ENCODE results near the gene DOCK7. TPM values are rescaled to one million over a fixed set of nuclear protein-coding genes. Genes with fewer than 3 reads are reported as not detected.

DOCK7 gene
- total RNA-seq, 1 donor from 2014 or later: 40.6 TPM

- TF ChIP-seq, protein P1, sequence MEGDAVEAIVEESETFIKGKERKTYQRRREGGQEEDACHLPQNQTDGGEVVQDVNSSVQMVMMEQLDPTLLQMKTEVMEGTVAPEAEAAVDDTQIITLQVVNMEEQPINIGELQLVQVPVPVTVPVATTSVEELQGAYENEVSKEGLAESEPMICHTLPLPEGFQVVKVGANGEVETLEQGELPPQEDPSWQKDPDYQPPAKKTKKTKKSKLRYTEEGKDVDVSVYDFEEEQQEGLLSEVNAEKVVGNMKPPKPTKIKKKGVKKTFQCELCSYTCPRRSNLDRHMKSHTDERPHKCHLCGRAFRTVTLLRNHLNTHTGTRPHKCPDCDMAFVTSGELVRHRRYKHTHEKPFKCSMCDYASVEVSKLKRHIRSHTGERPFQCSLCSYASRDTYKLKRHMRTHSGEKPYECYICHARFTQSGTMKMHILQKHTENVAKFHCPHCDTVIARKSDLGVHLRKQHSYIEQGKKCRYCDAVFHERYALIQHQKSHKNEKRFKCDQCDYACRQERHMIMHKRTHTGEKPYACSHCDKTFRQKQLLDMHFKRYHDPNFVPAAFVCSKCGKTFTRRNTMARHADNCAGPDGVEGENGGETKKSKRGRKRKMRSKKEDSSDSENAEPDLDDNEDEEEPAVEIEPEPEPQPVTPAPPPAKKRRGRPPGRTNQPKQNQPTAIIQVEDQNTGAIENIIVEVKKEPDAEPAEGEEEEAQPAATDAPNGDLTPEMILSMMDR (IDR thresholded peaks at IDR 0.05; ENCODE audit: insufficient read depth, low read length, poor library complexity, severe bottlenecking): no peak
- Histone ChIP-seq H3K4me3 (ENCODE audit: low read depth, low read length) (no peak overlapping the region), H3K27me3 (ENCODE audit: control insufficient read depth, insufficient read depth, low read length) (no peaks in the 10 kb centered on the region), H3K36me3 (ENCODE audit: control insufficient read depth, insufficient read depth, low read length) (no peaks in the 10 kb centered on the region)
- no peak for DNase-seq (ENCODE audit: low read depth)
These were observed 86.7 kb downstream of the DOCK7 start for GRCh38 chr1:62601457-62601856.

GRCh38 chr1:62599044-62599443 is 89.1 kb downstream of the DOCK7 start:
- TF ChIP-seq, protein P1 (IDR thresholded peaks at IDR 0.05; ENCODE audit: insufficient read depth, low read length, poor library complexity, severe bottlenecking): no peak
- H3K36me3 ChIP-seq (ENCODE audit: control insufficient read depth, insufficient read depth, low read length): no peaks in the 10 kb centered on the region
- DNase-seq (ENCODE audit: low read depth): no peak
- no peaks in the 10 kb centered on the region for H3K27me3 ChIP-seq (ENCODE audit: control insufficient read depth, insufficient read depth, low read length)
- no peak overlapping the region for H3K4me3 ChIP-seq (ENCODE audit: low read depth, low read length)

DNA sequence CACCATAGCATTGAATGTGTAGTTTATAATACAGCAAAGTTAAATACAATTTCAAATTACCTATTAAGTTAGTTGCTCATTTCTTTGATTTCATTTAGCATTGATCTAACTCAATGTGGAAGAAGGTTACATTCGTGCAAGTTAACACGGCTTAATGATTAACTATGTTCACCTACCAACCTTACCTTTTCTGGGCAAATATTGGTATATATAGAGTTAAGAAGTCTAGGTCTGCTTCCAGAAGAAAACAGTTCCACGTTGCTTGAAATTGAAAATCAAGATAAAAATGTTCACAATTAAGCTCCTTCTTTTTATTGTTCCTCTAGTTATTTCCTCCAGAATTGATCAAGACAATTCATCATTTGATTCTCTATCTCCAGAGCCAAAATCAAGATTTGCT is 90.9 kb downstream of the DOCK7 start, which contains the start of gene ANGPTL3:
ANGPTL3 (plus strand) TSS at position 240 of the 400 bp plus-strand sequence; CDS start at position 287, 47 bp downstream.
- DNase-seq (ENCODE audit: low read depth): no peak
- TF ChIP-seq, protein P1 (IDR thresholded peaks at IDR 0.05; ENCODE audit: insufficient read depth, low read length, poor library complexity, severe bottlenecking): no peak
- Histone ChIP-seq H3K27me3 (ENCODE audit: control insufficient read depth, insufficient read depth, low read length) (no peaks in the 10 kb centered on the region), H3K36me3 (ENCODE audit: control insufficient read depth, insufficient read depth, low read length) (no peaks in the 10 kb centered on the region), H3K4me3 (ENCODE audit: low read depth, low read length) (no peak within 1 kb of the TSS)

DNA sequence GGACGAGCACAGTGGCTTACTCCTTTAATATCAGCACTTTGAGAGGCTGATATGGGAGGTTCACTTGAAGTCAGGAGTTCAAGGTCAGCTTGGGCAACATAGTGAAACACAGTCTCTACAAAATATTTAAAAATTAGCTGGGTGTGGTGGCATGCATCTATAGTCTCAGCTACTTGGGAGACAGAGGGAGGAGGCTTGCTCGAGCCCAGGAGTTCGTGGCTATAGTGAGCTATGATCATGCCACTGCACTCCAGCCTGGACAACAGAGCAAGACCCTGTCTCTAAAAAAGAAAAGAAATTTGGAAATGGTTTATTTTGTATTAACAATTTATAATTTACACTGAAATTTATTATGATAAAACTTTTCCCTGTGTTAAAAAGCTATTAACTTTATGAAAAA is 92.5 kb downstream of the DOCK7 start:
- DNase-seq (ENCODE audit: low read depth): no peak
- no peaks in the 10 kb centered on the region for H3K36me3 ChIP-seq (ENCODE audit: control insufficient read depth, insufficient read depth, low read length)
- no peak overlapping the region for H3K4me3 ChIP-seq (ENCODE audit: low read depth, low read length)
- no peaks in the 10 kb centered on the region for H3K27me3 ChIP-seq (ENCODE audit: control insufficient read depth, insufficient read depth, low read length)
- TF ChIP-seq, protein P1 (IDR thresholded peaks at IDR 0.05; ENCODE audit: insufficient read depth, low read length, poor library complexity, severe bottlenecking): no peak

DNA sequence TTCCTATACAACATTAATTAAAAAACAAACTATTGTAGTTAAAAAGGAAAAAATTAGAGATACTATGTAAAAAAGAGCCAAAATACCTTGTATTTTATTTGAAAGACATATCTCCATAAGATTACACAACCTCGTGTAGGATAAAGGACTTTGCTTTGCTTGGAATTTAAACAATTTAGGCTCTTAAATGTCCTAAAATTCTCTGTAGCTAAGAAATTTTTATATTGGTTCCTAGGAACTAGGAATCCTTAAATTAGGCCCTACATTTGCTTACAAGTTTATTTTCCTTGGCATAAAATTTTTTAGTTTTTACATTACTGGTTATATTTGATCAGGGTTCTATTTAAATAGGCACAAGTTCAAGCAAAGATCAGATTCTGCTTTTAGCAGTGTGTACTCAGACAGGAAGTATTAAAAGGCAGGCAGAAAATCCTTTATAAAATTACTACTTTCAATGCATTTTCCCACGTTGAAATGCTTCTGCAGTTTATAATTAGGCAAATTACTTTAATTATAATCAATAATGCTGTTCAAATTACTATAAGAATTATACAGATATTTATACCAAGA is 94.3 kb downstream of the DOCK7 start:
- no peaks in the 10 kb centered on the region for H3K36me3 ChIP-seq (ENCODE audit: control insufficient read depth, insufficient read depth, low read length)
- DNase-seq (ENCODE audit: low read depth): no peak
- TF ChIP-seq, protein P1 (IDR thresholded peaks at IDR 0.05; ENCODE audit: insufficient read depth, low read length, poor library complexity, severe bottlenecking): no peak
- H3K27me3 ChIP-seq (ENCODE audit: control insufficient read depth, insufficient read depth, low read length): no peaks in the 10 kb centered on the region
- no peak overlapping the region for H3K4me3 ChIP-seq (ENCODE audit: low read depth, low read length)

DNA sequence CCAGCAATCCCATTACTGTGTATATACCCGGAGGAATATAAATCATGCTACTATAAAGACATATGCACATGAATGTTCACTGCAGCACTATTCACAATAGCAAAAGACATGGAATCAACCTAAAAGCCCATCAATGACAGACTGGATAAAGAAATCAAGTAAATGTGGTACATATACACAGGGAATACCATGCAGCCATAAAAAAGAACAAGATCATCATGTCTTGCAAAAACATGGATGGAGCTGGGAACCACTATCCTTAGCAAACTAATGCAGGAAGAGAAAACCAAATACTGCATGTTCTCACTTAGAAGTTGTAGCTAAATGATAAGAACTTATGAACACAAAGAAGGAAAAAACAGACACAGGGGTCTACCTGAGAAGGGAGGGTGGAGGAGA is 97.2 kb downstream of the DOCK7 start:
- H3K4me3 ChIP-seq (ENCODE audit: low read depth, low read length): no peak overlapping the region
- no peaks in the 10 kb centered on the region for H3K36me3 ChIP-seq (ENCODE audit: control insufficient read depth, insufficient read depth, low read length)
- H3K27me3 ChIP-seq (ENCODE audit: control insufficient read depth, insufficient read depth, low read length): no peaks in the 10 kb centered on the region
- DNase-seq (ENCODE audit: low read depth): no peak
- TF ChIP-seq, protein P1 (IDR thresholded peaks at IDR 0.05; ENCODE audit: insufficient read depth, low read length, poor library complexity, severe bottlenecking): no peak

All from kidney epithelial cell (primary cell).